SK-N-SH treated with all-trans-retinoic acid at 6 μM for 48 hours (cell line): ENCODE results near the gene PPIP5K2.

ENCODE experiments used
- ATAC-seq: fragments of 200-7000 bp; cut with Tn5 transposase; 3 replicates; pipeline ENCODE4 v1.9.1; 2020; ENCODE audit warnings: mild to moderate bottlenecking, moderate library complexity
- ARNTL ChIP-seq: fragments of 450-650 bp; formaldehyde crosslinking; IDR thresholded peaks from 2 replicates; pipeline ENCODE4 v1.5.0; 2020; ENCODE audit warnings: low read depth, mild to moderate bottlenecking, moderate library complexity, borderline replicate concordance
- BACH2 ChIP-seq: fragments of 250-450 bp; sonication (Bioruptor Pico); IDR thresholded peaks from 2 replicates; pipeline ENCODE4 v1.9.0; 2021; ENCODE audit warnings: mild to moderate bottlenecking, borderline replicate concordance
- CREB5 ChIP-seq: fragments of 250-450 bp; sonication (Bioruptor Pico); IDR thresholded peaks from 2 replicates; pipeline ENCODE4 v1.5.1; 2020; ENCODE audit warnings: low read depth, mild to moderate bottlenecking, moderate library complexity
- CSDC2 ChIP-seq: fragments of 250-450 bp; sonication (Bioruptor Pico); IDR thresholded peaks from 2 replicates; pipeline ENCODE4 v1.5.0; 2020; ENCODE audit warnings: mild to moderate bottlenecking, moderate library complexity
- CSRNP3 ChIP-seq: fragments of 250-450 bp; sonication (Bioruptor Pico); IDR thresholded peaks from 2 replicates; pipeline ENCODE4 v1.5.1; 2021; ENCODE audit warnings: mild to moderate bottlenecking, moderate library complexity
- ESRRG ChIP-seq: fragments of 250-450 bp; sonication (Bioruptor Pico); IDR thresholded peaks from 2 replicates; pipeline ENCODE4 v1.6.1; 2021; ENCODE audit warnings: mild to moderate bottlenecking
- GLIS3 ChIP-seq: fragments of 250-450 bp; sonication (Bioruptor Pico); IDR thresholded peaks from 2 replicates; pipeline ENCODE4 v1.5.0; 2020; ENCODE audit warnings: mild to moderate bottlenecking, moderate library complexity
- OSR1 ChIP-seq: fragments of 250-450 bp; sonication (Bioruptor Pico); IDR thresholded peaks from 2 replicates; pipeline ENCODE4 v1.8.0; 2022; ENCODE audit warnings: moderate library complexity, mild to moderate bottlenecking, inconsistent platforms
- PPARA ChIP-seq: fragments of 250-450 bp; sonication (Bioruptor Pico); IDR thresholded peaks from 2 replicates; pipeline ENCODE4 v1.5.0; 2020; ENCODE audit warnings: mild to moderate bottlenecking, borderline replicate concordance
- RARB ChIP-seq: fragments of 250-450 bp; sonication (Bioruptor Pico); IDR thresholded peaks from 2 replicates; pipeline ENCODE4 v1.8.0; 2021; ENCODE audit warnings: mild to moderate bottlenecking, moderate library complexity
- SNAI2 ChIP-seq: fragments of 250-450 bp; sonication (Bioruptor Pico); IDR thresholded peaks from 2 replicates; pipeline ENCODE4 v1.5.0; 2020; ENCODE audit warnings: mild to moderate bottlenecking, moderate library complexity
- TCF4 ChIP-seq: fragments of 250-450 bp; sonication (Bioruptor Pico); IDR thresholded peaks from 2 replicates; pipeline ENCODE4 v1.8.0; 2021; ENCODE audit warnings: mild to moderate bottlenecking, moderate library complexity, borderline replicate concordance
- TOX ChIP-seq: fragments of 250-450 bp; sonication (Bioruptor Pico); IDR thresholded peaks from 2 replicates; pipeline ENCODE4 v1.8.0; 2021; ENCODE audit warnings: mild to moderate bottlenecking, moderate library complexity, borderline replicate concordance
- ZC3H10 ChIP-seq: fragments of 250-450 bp; sonication (Bioruptor Pico); IDR thresholded peaks from 2 replicates; pipeline ENCODE4 v1.5.1; 2021; ENCODE audit warnings: mild to moderate bottlenecking, moderate library complexity
- ZFP3 ChIP-seq: fragments of 250-450 bp; sonication (Bioruptor Pico); IDR thresholded peaks from 2 replicates; pipeline ENCODE4 v1.5.0; 2020; ENCODE audit warnings: mild to moderate bottlenecking, moderate library complexity
- ZFP30 ChIP-seq: fragments of 450-650 bp; formaldehyde crosslinking; IDR thresholded peaks from 2 replicates; pipeline ENCODE4 v1.5.0; 2022; ENCODE audit warnings: mild to moderate bottlenecking, moderate library complexity
- ZNF565 ChIP-seq: fragments of 450-650 bp; formaldehyde crosslinking; conservative IDR thresholded peaks from 2 replicates; pipeline ENCODE4 v1.5.0; 2020; ENCODE audit warnings: low read depth, mild to moderate bottlenecking, moderate library complexity
- ZNF70 ChIP-seq: fragments of 450-650 bp; formaldehyde crosslinking; IDR thresholded peaks from 2 replicates; pipeline ENCODE4 v1.5.0; 2020; ENCODE audit warnings: mild to moderate bottlenecking, moderate library complexity
- ZNF8 ChIP-seq: fragments of 450-650 bp; formaldehyde crosslinking; IDR thresholded peaks from 2 replicates; pipeline ENCODE4 v1.5.0; 2020; ENCODE audit warnings: mild to moderate bottlenecking, moderate library complexity
- TF ChIP-seq, protein P1 (sequence below): fragments of 250-450 bp; sonication (Bioruptor Pico); IDR thresholded peaks from 2 replicates; pipeline ENCODE4 v1.8.0; 2021; ENCODE audit warnings: low read depth, mild to moderate bottlenecking, moderate library complexity, borderline replicate concordance
- TF ChIP-seq, protein P2 (sequence below): fragments of 250-450 bp; sonication (Bioruptor Pico); IDR thresholded peaks from 2 replicates; pipeline ENCODE4 v1.8.0; 2020; ENCODE audit warnings: mild to moderate bottlenecking, moderate library complexity, borderline replicate concordance
- TF ChIP-seq, protein P3 (sequence below): fragments of 250-450 bp; sonication (Bioruptor Pico); IDR thresholded peaks from 2 replicates; pipeline ENCODE4 v1.5.0; 2020; ENCODE audit warnings: mild to moderate bottlenecking, moderate library complexity

The PPIP5K2 gene

GRCh38 chr5:103089272-103089671 is 30.8 kb upstream of the PPIP5K2 start:
- TF ChIP-seq TOX (CRISPR knock-in tag) (no peak), ARNTL (no peak), ESRRG (CRISPR knock-in tag) (no peak), PPARA (CRISPR knock-in tag) (no peak), ZFP30 (no peak), ZNF8 (CRISPR knock-in tag) (no peak), CREB5 (CRISPR knock-in tag) (no peak), CSRNP3 (CRISPR knock-in tag) (no peak), ZNF70 (CRISPR knock-in tag) (no peak)
- no peak for ATAC-seq

- no peak for ATAC-seq
- TF ChIP-seq, protein P1, sequence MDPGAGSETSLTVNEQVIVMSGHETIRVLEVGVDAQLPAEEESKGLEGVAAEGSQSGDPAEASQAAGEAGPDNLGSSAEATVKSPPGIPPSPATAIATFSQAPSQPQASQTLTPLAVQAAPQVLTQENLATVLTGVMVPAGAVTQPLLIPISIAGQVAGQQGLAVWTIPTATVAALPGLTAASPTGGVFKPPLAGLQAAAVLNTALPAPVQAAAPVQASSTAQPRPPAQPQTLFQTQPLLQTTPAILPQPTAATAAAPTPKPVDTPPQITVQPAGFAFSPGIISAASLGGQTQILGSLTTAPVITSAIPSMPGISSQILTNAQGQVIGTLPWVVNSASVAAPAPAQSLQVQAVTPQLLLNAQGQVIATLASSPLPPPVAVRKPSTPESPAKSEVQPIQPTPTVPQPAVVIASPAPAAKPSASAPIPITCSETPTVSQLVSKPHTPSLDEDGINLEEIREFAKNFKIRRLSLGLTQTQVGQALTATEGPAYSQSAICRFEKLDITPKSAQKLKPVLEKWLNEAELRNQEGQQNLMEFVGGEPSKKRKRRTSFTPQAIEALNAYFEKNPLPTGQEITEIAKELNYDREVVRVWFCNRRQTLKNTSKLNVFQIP = no peak
- no peak for TF ChIP-seq BACH2 (CRISPR knock-in tag)
- no peak for TF ChIP-seq TOX (CRISPR knock-in tag)
- no peak for TF ChIP-seq ZFP3
- TF ChIP-seq, protein P2, sequence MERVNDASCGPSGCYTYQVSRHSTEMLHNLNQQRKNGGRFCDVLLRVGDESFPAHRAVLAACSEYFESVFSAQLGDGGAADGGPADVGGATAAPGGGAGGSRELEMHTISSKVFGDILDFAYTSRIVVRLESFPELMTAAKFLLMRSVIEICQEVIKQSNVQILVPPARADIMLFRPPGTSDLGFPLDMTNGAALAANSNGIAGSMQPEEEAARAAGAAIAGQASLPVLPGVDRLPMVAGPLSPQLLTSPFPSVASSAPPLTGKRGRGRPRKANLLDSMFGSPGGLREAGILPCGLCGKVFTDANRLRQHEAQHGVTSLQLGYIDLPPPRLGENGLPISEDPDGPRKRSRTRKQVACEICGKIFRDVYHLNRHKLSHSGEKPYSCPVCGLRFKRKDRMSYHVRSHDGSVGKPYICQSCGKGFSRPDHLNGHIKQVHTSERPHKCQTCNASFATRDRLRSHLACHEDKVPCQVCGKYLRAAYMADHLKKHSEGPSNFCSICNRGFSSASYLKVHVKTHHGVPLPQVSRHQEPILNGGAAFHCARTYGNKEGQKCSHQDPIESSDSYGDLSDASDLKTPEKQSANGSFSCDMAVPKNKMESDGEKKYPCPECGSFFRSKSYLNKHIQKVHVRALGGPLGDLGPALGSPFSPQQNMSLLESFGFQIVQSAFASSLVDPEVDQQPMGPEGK (CRISPR knock-in tag) = no peak
- TF ChIP-seq OSR1 (CRISPR knock-in tag) = no peak
- TF ChIP-seq TCF4 (CRISPR knock-in tag) = no peak
- TF ChIP-seq CREB5 (CRISPR knock-in tag) = no peak
- TF ChIP-seq ZNF70 (CRISPR knock-in tag) = no peak
- TF ChIP-seq, protein P3, sequence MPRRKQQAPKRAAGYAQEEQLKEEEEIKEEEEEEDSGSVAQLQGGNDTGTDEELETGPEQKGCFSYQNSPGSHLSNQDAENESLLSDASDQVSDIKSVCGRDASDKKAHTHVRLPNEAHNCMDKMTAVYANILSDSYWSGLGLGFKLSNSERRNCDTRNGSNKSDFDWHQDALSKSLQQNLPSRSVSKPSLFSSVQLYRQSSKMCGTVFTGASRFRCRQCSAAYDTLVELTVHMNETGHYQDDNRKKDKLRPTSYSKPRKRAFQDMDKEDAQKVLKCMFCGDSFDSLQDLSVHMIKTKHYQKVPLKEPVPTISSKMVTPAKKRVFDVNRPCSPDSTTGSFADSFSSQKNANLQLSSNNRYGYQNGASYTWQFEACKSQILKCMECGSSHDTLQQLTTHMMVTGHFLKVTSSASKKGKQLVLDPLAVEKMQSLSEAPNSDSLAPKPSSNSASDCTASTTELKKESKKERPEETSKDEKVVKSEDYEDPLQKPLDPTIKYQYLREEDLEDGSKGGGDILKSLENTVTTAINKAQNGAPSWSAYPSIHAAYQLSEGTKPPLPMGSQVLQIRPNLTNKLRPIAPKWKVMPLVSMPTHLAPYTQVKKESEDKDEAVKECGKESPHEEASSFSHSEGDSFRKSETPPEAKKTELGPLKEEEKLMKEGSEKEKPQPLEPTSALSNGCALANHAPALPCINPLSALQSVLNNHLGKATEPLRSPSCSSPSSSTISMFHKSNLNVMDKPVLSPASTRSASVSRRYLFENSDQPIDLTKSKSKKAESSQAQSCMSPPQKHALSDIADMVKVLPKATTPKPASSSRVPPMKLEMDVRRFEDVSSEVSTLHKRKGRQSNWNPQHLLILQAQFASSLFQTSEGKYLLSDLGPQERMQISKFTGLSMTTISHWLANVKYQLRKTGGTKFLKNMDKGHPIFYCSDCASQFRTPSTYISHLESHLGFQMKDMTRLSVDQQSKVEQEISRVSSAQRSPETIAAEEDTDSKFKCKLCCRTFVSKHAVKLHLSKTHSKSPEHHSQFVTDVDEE (CRISPR knock-in tag) = no peak
- TF ChIP-seq GLIS3 = no peak
- TF ChIP-seq CSDC2 (CRISPR knock-in tag) = no peak
- no peak for TF ChIP-seq ZNF565
- no peak for TF ChIP-seq SNAI2 (CRISPR knock-in tag)
- no peak for TF ChIP-seq ZC3H10 (CRISPR knock-in tag)
- no peak for TF ChIP-seq PPARA (CRISPR knock-in tag)
- no peak for TF ChIP-seq CSRNP3 (CRISPR knock-in tag)
- no peak for TF ChIP-seq ESRRG (CRISPR knock-in tag)
- TF ChIP-seq RARB (CRISPR knock-in tag) = no peak
Measured at GRCh38 chr5:103090791-103091190, 29.3 kb upstream of the PPIP5K2 start.
